ENCODE results near the gene GGACT. TPM values are rescaled to one million over a fixed set of nuclear protein-coding genes. Genes with fewer than 3 reads are reported as not detected.
A peak's percentile ranks its signal among the peaks of the same experiment; 100 is the strongest.

The GGACT gene
- total and polyA plus RNA-seq, 2 experiments from 2014 or later: 0.24 to 1.0 TPM

DNA sequence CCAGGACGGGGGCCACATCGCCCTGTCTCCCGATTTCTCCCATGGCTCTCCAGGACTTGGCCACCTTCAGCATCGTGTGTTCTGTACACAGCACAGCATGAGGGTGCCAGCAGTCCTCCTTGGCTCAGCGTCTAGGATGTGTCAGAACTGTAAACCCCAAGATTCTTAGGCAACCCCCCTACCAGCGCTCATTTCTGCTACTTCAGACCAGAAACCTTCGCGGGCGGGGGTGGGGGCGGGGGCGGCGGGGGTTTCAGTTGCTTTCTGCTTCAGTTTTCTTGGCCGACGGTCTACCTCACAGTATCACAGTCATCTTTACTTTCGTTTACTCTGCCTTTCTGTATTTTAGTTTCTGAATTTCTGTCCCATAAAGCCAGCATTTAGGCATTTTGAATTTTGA, 82.4 kb downstream of the GGACT start:
- peaks cover 52% of the 10 kb centered on the region for H3K4me1 Mint-ChIP-seq
- H3K9me2 ChIP-seq (ENCODE audit: insufficient read depth): no peaks in the 10 kb centered on the region

More for the DNA sequence above, 82.4 kb downstream of the GGACT start:
- no peak for ATAC-seq
- H3K27me3 ChIP-seq (ENCODE audit: insufficient read depth): no peaks in the 10 kb centered on the region
- no peaks in the 10 kb centered on the region for H4K20me1 ChIP-seq (replicated peaks; ENCODE audit: insufficient read depth)
- Mint-ChIP-seq H3K27ac (peak overlapping the region; percentile 63; the same call in 1 of the 2 replicates), H3K27me3 (ENCODE audit: insufficient read depth, low read depth, poor library complexity) (peaks cover 3% of the 10 kb centered on the region), H3K9me3 (no peaks in the 10 kb centered on the region), H3K36me3 (ENCODE audit: low read depth) (no peaks in the 10 kb centered on the region; the same call in 2 of the 3 replicates), H3K4me3 (no peak overlapping the region)
- H3K79me2 ChIP-seq (replicated peaks; ENCODE audit: insufficient read depth): no peaks in the 10 kb centered on the region
- H3K27ac ChIP-seq (ENCODE audit: low read depth): no peak overlapping the region
- H3F3A ChIP-seq (replicated peaks; ENCODE audit: low read depth): no peaks in the 10 kb centered on the region; the same call in 1 of the 2 replicates
- H3K4me1 ChIP-seq (ENCODE audit: insufficient read depth): peaks cover 35% of the 10 kb centered on the region
- no peak for DNase-seq (ENCODE audit: low spot score)
- H3K4me2 ChIP-seq: no peak overlapping the region
- no peak for TF ChIP-seq ZNF462 (CRISPR knock-in tag; IDR thresholded peaks at IDR 0.05)
- TF ChIP-seq EZH2 (IDR thresholded peaks at IDR 0.05; ENCODE audit: low read depth, unreplicated experiment): no peak
- no peak for TF ChIP-seq ZNF331 (CRISPR knock-in tag; IDR thresholded peaks at IDR 0.05; ENCODE audit: low read depth)
- no peak for TF ChIP-seq REST (IDR thresholded peaks at IDR 0.05; ENCODE audit: unreplicated experiment)
- TF ChIP-seq JUNB (IDR thresholded peaks at IDR 0.05; ENCODE audit: unreplicated experiment): no peak
- TF ChIP-seq ZNF114 (CRISPR knock-in tag; IDR thresholded peaks at IDR 0.05): no peak
- TF ChIP-seq NANOG (IDR thresholded peaks at IDR 0.05; ENCODE audit: borderline replicate concordance): no peak
- TF ChIP-seq, protein P1, sequence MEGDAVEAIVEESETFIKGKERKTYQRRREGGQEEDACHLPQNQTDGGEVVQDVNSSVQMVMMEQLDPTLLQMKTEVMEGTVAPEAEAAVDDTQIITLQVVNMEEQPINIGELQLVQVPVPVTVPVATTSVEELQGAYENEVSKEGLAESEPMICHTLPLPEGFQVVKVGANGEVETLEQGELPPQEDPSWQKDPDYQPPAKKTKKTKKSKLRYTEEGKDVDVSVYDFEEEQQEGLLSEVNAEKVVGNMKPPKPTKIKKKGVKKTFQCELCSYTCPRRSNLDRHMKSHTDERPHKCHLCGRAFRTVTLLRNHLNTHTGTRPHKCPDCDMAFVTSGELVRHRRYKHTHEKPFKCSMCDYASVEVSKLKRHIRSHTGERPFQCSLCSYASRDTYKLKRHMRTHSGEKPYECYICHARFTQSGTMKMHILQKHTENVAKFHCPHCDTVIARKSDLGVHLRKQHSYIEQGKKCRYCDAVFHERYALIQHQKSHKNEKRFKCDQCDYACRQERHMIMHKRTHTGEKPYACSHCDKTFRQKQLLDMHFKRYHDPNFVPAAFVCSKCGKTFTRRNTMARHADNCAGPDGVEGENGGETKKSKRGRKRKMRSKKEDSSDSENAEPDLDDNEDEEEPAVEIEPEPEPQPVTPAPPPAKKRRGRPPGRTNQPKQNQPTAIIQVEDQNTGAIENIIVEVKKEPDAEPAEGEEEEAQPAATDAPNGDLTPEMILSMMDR (conservative IDR thresholded peaks at IDR 0.05; ENCODE audit: low read depth in 2 of 2): no peak
- TF ChIP-seq EZH2phosphoT487 (IDR thresholded peaks at IDR 0.05; ENCODE audit: unreplicated experiment): no peak
- TF ChIP-seq POLR2AphosphoS5 (IDR thresholded peaks at IDR 0.05; ENCODE audit: low read depth): no peak
- H2AFZ ChIP-seq: no peak overlapping the region
- no peak overlapping the region for H3K4me3 ChIP-seq
- no peaks in the 10 kb centered on the region for H3K36me3 ChIP-seq (ENCODE audit: insufficient read depth)

Data from GM23338 (cell line).